SK-N-SH treated with all-trans-retinoic acid at 6 μM for 48 hours (cell line): Measurements from ENCODE around the gene TIAM1.

ENCODE experiments used
- ARNTL ChIP-seq: fragments of 450-650 bp; formaldehyde crosslinking; IDR thresholded peaks from 2 replicates; pipeline ENCODE4 v1.5.0; 2020; ENCODE audit warnings: low read depth, mild to moderate bottlenecking, moderate library complexity, borderline replicate concordance
- CSDC2 ChIP-seq: fragments of 250-450 bp; sonication (Bioruptor Pico); IDR thresholded peaks from 2 replicates; pipeline ENCODE4 v1.5.0; 2020; ENCODE audit warnings: mild to moderate bottlenecking, moderate library complexity
- OSR1 ChIP-seq: fragments of 250-450 bp; sonication (Bioruptor Pico); IDR thresholded peaks from 2 replicates; pipeline ENCODE4 v1.8.0; 2022; ENCODE audit warnings: moderate library complexity, mild to moderate bottlenecking, inconsistent platforms
- RARB ChIP-seq: fragments of 250-450 bp; sonication (Bioruptor Pico); IDR thresholded peaks from 2 replicates; pipeline ENCODE4 v1.8.0; 2021; ENCODE audit warnings: mild to moderate bottlenecking, moderate library complexity
- SNAI2 ChIP-seq: fragments of 250-450 bp; sonication (Bioruptor Pico); IDR thresholded peaks from 2 replicates; pipeline ENCODE4 v1.5.0; 2020; ENCODE audit warnings: mild to moderate bottlenecking, moderate library complexity
- TOX ChIP-seq: fragments of 250-450 bp; sonication (Bioruptor Pico); IDR thresholded peaks from 2 replicates; pipeline ENCODE4 v1.8.0; 2021; ENCODE audit warnings: mild to moderate bottlenecking, moderate library complexity, borderline replicate concordance
- ZFP30 ChIP-seq: fragments of 450-650 bp; formaldehyde crosslinking; IDR thresholded peaks from 2 replicates; pipeline ENCODE4 v1.5.0; 2022; ENCODE audit warnings: mild to moderate bottlenecking, moderate library complexity
- ZNF565 ChIP-seq: fragments of 450-650 bp; formaldehyde crosslinking; conservative IDR thresholded peaks from 2 replicates; pipeline ENCODE4 v1.5.0; 2020; ENCODE audit warnings: low read depth, mild to moderate bottlenecking, moderate library complexity
- ZNF8 ChIP-seq: fragments of 450-650 bp; formaldehyde crosslinking; IDR thresholded peaks from 2 replicates; pipeline ENCODE4 v1.5.0; 2020; ENCODE audit warnings: mild to moderate bottlenecking, moderate library complexity
- TF ChIP-seq, protein P1 (sequence below): fragments of 250-450 bp; sonication (Bioruptor Pico); IDR thresholded peaks from 2 replicates; pipeline ENCODE4 v1.8.0; 2020; ENCODE audit warnings: mild to moderate bottlenecking, moderate library complexity, borderline replicate concordance
- TF ChIP-seq, protein P2 (sequence below): fragments of 250-450 bp; sonication (Bioruptor Pico); IDR thresholded peaks from 2 replicates; pipeline ENCODE4 v1.5.1; 2020; ENCODE audit warnings: low read depth, mild to moderate bottlenecking, moderate library complexity
- TF ChIP-seq, protein P3 (sequence below): fragments of 250-450 bp; sonication (Bioruptor Pico); IDR thresholded peaks from 2 replicates; pipeline ENCODE4 v1.5.1; 2021; ENCODE audit warnings: mild to moderate bottlenecking, moderate library complexity
- TF ChIP-seq, protein P4 (sequence below): fragments of 250-450 bp; sonication (Bioruptor Pico); IDR thresholded peaks from 2 replicates; pipeline ENCODE4 v1.5.0; 2020; ENCODE audit warnings: mild to moderate bottlenecking, moderate library complexity

DNA sequence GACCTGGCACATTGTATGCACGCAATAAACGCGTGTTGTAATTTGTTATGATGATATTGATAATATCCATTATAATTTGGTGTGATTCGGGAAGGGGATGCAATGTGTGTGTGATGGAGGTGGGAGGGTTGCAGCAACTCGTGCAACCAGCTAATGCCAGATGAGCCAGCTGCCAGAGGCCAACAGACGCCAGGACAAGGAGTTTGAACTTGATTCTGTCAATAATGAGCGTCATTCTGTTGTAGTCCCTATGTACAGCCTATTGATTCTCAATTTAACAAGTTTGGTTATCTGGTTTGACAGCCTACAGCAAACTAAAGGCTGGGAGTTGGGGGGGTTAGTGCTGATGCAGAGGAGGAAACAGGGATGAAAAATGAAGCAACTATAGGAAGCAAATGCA, 35.5 kb downstream of the TIAM1 start:
- TF ChIP-seq RARB (CRISPR knock-in tag) (no peak), ARNTL (CRISPR knock-in tag) (no peak), TOX (CRISPR knock-in tag) (no peak), SNAI2 (CRISPR knock-in tag) (no peak), ZNF8 (CRISPR knock-in tag) (no peak), ZNF565 (CRISPR knock-in tag) (no peak), ZFP30 (no peak), CSDC2 (CRISPR knock-in tag) (no peak), OSR1 (no peak)
- TF ChIP-seq, protein P1, sequence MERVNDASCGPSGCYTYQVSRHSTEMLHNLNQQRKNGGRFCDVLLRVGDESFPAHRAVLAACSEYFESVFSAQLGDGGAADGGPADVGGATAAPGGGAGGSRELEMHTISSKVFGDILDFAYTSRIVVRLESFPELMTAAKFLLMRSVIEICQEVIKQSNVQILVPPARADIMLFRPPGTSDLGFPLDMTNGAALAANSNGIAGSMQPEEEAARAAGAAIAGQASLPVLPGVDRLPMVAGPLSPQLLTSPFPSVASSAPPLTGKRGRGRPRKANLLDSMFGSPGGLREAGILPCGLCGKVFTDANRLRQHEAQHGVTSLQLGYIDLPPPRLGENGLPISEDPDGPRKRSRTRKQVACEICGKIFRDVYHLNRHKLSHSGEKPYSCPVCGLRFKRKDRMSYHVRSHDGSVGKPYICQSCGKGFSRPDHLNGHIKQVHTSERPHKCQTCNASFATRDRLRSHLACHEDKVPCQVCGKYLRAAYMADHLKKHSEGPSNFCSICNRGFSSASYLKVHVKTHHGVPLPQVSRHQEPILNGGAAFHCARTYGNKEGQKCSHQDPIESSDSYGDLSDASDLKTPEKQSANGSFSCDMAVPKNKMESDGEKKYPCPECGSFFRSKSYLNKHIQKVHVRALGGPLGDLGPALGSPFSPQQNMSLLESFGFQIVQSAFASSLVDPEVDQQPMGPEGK (CRISPR knock-in tag), result no peak
- TF ChIP-seq, protein P2, sequence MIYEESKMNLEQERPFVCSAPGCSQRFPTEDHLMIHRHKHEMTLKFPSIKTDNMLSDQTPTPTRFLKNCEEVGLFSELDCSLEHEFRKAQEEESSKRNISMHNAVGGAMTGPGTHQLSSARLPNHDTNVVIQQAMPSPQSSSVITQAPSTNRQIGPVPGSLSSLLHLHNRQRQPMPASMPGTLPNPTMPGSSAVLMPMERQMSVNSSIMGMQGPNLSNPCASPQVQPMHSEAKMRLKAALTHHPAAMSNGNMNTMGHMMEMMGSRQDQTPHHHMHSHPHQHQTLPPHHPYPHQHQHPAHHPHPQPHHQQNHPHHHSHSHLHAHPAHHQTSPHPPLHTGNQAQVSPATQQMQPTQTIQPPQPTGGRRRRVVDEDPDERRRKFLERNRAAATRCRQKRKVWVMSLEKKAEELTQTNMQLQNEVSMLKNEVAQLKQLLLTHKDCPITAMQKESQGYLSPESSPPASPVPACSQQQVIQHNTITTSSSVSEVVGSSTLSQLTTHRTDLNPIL, result no peak
- TF ChIP-seq, protein P3, sequence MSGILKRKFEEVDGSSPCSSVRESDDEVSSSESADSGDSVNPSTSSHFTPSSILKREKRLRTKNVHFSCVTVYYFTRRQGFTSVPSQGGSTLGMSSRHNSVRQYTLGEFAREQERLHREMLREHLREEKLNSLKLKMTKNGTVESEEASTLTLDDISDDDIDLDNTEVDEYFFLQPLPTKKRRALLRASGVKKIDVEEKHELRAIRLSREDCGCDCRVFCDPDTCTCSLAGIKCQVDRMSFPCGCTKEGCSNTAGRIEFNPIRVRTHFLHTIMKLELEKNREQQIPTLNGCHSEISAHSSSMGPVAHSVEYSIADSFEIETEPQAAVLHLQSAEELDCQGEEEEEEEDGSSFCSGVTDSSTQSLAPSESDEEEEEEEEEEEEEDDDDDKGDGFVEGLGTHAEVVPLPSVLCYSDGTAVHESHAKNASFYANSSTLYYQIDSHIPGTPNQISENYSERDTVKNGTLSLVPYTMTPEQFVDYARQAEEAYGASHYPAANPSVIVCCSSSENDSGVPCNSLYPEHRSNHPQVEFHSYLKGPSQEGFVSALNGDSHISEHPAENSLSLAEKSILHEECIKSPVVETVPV (CRISPR knock-in tag), result no peak
- TF ChIP-seq, protein P4, sequence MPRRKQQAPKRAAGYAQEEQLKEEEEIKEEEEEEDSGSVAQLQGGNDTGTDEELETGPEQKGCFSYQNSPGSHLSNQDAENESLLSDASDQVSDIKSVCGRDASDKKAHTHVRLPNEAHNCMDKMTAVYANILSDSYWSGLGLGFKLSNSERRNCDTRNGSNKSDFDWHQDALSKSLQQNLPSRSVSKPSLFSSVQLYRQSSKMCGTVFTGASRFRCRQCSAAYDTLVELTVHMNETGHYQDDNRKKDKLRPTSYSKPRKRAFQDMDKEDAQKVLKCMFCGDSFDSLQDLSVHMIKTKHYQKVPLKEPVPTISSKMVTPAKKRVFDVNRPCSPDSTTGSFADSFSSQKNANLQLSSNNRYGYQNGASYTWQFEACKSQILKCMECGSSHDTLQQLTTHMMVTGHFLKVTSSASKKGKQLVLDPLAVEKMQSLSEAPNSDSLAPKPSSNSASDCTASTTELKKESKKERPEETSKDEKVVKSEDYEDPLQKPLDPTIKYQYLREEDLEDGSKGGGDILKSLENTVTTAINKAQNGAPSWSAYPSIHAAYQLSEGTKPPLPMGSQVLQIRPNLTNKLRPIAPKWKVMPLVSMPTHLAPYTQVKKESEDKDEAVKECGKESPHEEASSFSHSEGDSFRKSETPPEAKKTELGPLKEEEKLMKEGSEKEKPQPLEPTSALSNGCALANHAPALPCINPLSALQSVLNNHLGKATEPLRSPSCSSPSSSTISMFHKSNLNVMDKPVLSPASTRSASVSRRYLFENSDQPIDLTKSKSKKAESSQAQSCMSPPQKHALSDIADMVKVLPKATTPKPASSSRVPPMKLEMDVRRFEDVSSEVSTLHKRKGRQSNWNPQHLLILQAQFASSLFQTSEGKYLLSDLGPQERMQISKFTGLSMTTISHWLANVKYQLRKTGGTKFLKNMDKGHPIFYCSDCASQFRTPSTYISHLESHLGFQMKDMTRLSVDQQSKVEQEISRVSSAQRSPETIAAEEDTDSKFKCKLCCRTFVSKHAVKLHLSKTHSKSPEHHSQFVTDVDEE (CRISPR knock-in tag), result no peak
